Kidney (tissue), 22 donors: Measurements from ENCODE around the gene TRAP1. TPM values are rescaled to one million over a fixed set of nuclear protein-coding genes. Genes with fewer than 3 reads are reported as not detected.

Experiments used
- DNase-seq, 5 donors: peaks; one replicate each; pipeline ENCODE4 v3.0.0-alpha.2; 2013 to 2020
- FAIRE-seq: peaks from 2 replicates; lab custom pipeline; 2012; peaks lifted over from hg19 to GRCh38; lab: Jason Lieb, UNC
- H3K27ac ChIP-seq, 2 donors: one replicate each; pipeline ENCODE4 v1.7.0; 2013; ENCODE audit warnings: low read depth in 2 of 2, low read length in 2 of 2, inconsistent platforms in 1 of 2
- H3K27me3 ChIP-seq: one replicate; pipeline ENCODE4 v1.7.1; 2013; ENCODE audit warnings: low read length, inconsistent platforms; ENCODE audit not compliant: control insufficient read depth, insufficient read depth
- H3K36me3 ChIP-seq, 3 donors: one replicate each; pipeline versions ENCODE4 v1.7.0 to v1.7.1; 2013; ENCODE audit warnings: low read length in 3 of 3, control low read depth in 1 of 3, inconsistent platforms in 1 of 3; ENCODE audit not compliant: insufficient read depth in 3 of 3, control insufficient read depth in 2 of 3
- H3K4me1 ChIP-seq, 3 donors: one replicate each; pipeline versions ENCODE4 v1.7.0 to v1.7.1; 2013; ENCODE audit warnings: low read length in 3 of 3, inconsistent platforms in 1 of 3, low read depth in 1 of 3; ENCODE audit not compliant: control insufficient read depth in 2 of 3, insufficient read depth in 2 of 3
- H3K4me3 ChIP-seq, 3 donors: one replicate each; pipeline versions ENCODE4 v1.7.0 to v1.8.1; 2013; ENCODE audit warnings: low read length in 3 of 3, control low read depth in 1 of 3, inconsistent platforms in 1 of 3
- H3K9ac ChIP-seq, 3 donors: one replicate each; pipeline versions ENCODE4 v1.7.0 to v1.7.1; 2013; ENCODE audit warnings: low read length in 3 of 3, control low read depth in 1 of 3, inconsistent platforms in 1 of 3
- H3K9me3 ChIP-seq, 3 donors: one replicate each; pipeline versions ENCODE4 v1.7.0 to v1.7.1; 2013; ENCODE audit warnings: low read length in 3 of 3, control low read depth in 1 of 3, inconsistent platforms in 1 of 3; ENCODE audit not compliant: control insufficient read depth in 2 of 3, insufficient read depth in 1 of 3
- intact Hi-C: fragments of 100-400 bp; cut with DNase I; formaldehyde crosslinking; loops from one replicate; pipeline ENCODE4 v1.11.1; 2022
- long read RNA-seq, 10 donors: library from polyadenylated mRNA in 1 of 10; unstranded in 1 of 10; transcript quantifications; one replicate each; pipeline ENCODE4 v2.0.0 and lab custom pipeline, GENCODE V29; 2021 to 2026
- polyA plus RNA-seq: library from polyadenylated mRNA; stranded (reverse); fragments of 350-450 nt; fragmentation: Illumina TruSeq; extraction: RNeasy Lipid Tissue Mini Kit (QIAGEN cat#74804); gene quantifications from one replicate; pipeline ENCODE4 v1.2.3, GENCODE V29; 2014; ENCODE audit warnings: low read depth, low replicate concordance; ENCODE audit not compliant: insufficient read depth
- total RNA-seq: library from RNA; stranded (reverse); fragmentation: NEBNext Ultra II Directional; extraction: Animal tissue kit (Norgen Biotek cat#: 25700); gene quantifications from one replicate; pipeline ENCODE4 v1.2.1, GENCODE V29; 2021
- TF ChIP-seq, protein P1 (sequence below): IDR thresholded peaks from 3 replicates; pipeline ENCODE4 v1.5.1; 2012; ENCODE audit warnings: mild to moderate bottlenecking, moderate library complexity, borderline replicate concordance; ENCODE audit not compliant: insufficient read depth; ENCODE audit errors: extremely low read depth
- donor health status: control.
- donor health status: control.
- donor health status: control.
- donor health status: control.
- donor health status: control.
- donor health status: DM: yes; HTN: yes; CAD: no.
- donor health status: Normal renal cell carcinoma (clear cell type).

TRAP1 gene
- total RNA-seq (86.3 TPM), polyA plus RNA-seq (88.8 TPM)
- long read RNA-seq, donor 1, transcript TRAP1-201 (18 exons, 2,296 nt), result major isoform, 18 of 28 reads
- long read RNA-seq, donor 1, transcript TRAP1-210 (3 exons, 547 nt), result minor isoform, 8 of 28 reads
- long read RNA-seq, donor 1, partial matches to known transcripts, result 0 of 28 reads
- long read RNA-seq, donor 1, other reads (novel, unspliced or antisense), result 0 of 28 reads
- long read RNA-seq, donor 2, transcript TRAP1-201 (18 exons, 2,296 nt), result major isoform, 20 of 32 reads
- long read RNA-seq, donor 2, partial matches to known transcripts, result 10 of 32 reads
- long read RNA-seq, donor 2, other reads (novel, unspliced or antisense), result 0 of 32 reads
- long read RNA-seq, donor 3, transcript TRAP1-201 (18 exons, 2,296 nt), result major isoform, 28 of 58 reads
- long read RNA-seq, donor 3, partial matches to known transcripts, result 25 of 58 reads
- long read RNA-seq, donor 3, other reads (novel, unspliced or antisense), result 0 of 58 reads
- long read RNA-seq, donor 4, transcript TRAP1-201 (18 exons, 2,296 nt), result major isoform, 23 of 24 reads
- long read RNA-seq, donor 4, partial matches to known transcripts, result 0 of 24 reads
- long read RNA-seq, donor 4, other reads (novel, unspliced or antisense), result 0 of 24 reads
- long read RNA-seq, donor 5, partial matches to known transcripts, result 0 of 2 reads
- long read RNA-seq, donor 5, other reads (novel, unspliced or antisense), result 0 of 2 reads
- long read RNA-seq, donor 6, transcript TRAP1-201 (18 exons, 2,296 nt), result major isoform, 8 of 10 reads
- long read RNA-seq, donor 6, partial matches to known transcripts, result 0 of 10 reads
- long read RNA-seq, donor 6, other reads (novel, unspliced or antisense), result 0 of 10 reads
- long read RNA-seq, donor 7, transcript TRAP1-201 (18 exons, 2,296 nt), result major isoform, 91 of 122 reads
- long read RNA-seq, donor 7, partial matches to known transcripts, result 12 of 122 reads
- long read RNA-seq, donor 7, other reads (novel, unspliced or antisense), result 15 of 122 reads
- long read RNA-seq, donor 8, transcript TRAP1-201 (18 exons, 2,296 nt), result major isoform, 19 of 27 reads
- long read RNA-seq, donor 8, partial matches to known transcripts, result 8 of 27 reads
- long read RNA-seq, donor 8, other reads (novel, unspliced or antisense), result 0 of 27 reads
- long read RNA-seq, donor 9, transcript TRAP1-201 (18 exons, 2,296 nt), result major isoform, 6 of 7 reads
- long read RNA-seq, donor 9, partial matches to known transcripts, result 0 of 7 reads
- long read RNA-seq, donor 9, other reads (novel, unspliced or antisense), result 0 of 7 reads
- long read RNA-seq, donor 10, transcript TRAP1-201 (18 exons, 2,296 nt), result major isoform, 16 of 19 reads
- long read RNA-seq, donor 10, partial matches to known transcripts, result 0 of 19 reads
- long read RNA-seq, donor 10, other reads (novel, unspliced or antisense), result 0 of 19 reads

DNA sequence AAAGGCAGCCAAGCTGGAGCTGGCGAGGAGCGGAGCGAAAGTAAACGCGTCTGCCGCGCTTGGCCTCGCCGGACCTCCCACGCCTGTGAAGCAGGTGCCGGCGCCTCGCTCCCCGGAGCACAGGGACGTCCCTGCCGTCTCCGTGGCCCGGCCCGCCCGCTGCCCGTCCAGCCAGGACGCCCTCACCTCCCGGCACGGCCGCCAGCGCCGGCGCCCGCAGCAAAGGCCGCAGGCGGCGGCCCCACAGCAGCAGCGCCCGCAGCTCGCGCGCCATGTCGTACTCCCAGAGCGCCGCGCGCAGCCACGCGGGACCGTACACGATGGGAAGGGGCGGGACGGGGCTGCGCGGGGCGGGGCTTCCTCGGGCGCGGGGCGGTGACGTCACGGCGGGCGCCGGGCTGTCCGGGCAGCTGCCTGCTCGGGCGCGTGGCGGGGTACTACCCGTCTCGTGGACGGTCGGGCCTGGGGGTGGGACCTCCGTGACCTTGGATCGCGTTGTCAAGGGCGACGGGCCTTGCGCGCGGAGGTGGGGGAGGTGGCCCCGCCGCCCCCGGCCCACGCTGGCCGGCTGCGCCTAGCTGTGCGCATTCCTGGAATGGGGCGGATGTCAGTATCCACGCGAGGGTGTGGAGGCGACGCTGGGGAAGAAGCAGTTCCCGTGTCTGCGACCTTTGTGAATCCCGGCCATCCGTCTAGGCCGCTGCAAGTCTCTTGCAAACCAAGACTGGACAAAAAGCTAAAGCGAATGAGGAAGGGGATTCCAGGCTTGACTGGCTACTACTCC lies at the start of gene TRAP1:
TRAP1 (minus strand) TSS at position 290 of the 784 bp plus-strand sequence; CDS start at position 274, 16 bp downstream.
- TF ChIP-seq, protein P1, sequence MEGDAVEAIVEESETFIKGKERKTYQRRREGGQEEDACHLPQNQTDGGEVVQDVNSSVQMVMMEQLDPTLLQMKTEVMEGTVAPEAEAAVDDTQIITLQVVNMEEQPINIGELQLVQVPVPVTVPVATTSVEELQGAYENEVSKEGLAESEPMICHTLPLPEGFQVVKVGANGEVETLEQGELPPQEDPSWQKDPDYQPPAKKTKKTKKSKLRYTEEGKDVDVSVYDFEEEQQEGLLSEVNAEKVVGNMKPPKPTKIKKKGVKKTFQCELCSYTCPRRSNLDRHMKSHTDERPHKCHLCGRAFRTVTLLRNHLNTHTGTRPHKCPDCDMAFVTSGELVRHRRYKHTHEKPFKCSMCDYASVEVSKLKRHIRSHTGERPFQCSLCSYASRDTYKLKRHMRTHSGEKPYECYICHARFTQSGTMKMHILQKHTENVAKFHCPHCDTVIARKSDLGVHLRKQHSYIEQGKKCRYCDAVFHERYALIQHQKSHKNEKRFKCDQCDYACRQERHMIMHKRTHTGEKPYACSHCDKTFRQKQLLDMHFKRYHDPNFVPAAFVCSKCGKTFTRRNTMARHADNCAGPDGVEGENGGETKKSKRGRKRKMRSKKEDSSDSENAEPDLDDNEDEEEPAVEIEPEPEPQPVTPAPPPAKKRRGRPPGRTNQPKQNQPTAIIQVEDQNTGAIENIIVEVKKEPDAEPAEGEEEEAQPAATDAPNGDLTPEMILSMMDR, result no peak
- FAIRE-seq, result no peak
- peak within 1 kb of the TSS; percentile 82 to 93 (median 88) for H3K4me3 ChIP-seq
- H3K27me3 ChIP-seq, result no peaks in the 10 kb centered on the region
- peak within 1 kb of the TSS; percentile 69 to 92 (median 79) for H3K9ac ChIP-seq
- peaks cover 0 to 4% (median 0%) of the 10 kb centered on the region in 3 donors for H3K36me3 ChIP-seq
- intact Hi-C loops, result no loop called here
- peak; percentile 87 to 96 (median 93) for DNase-seq
- H3K4me1 ChIP-seq, result peaks cover 0 to 7% (median 5%) of the 10 kb centered on the region in 3 donors
- H3K9me3 ChIP-seq, result no peaks in the 10 kb centered on the region
- peak within 1 kb of the TSS; percentile 89 to 91 for H3K27ac ChIP-seq

DNA sequence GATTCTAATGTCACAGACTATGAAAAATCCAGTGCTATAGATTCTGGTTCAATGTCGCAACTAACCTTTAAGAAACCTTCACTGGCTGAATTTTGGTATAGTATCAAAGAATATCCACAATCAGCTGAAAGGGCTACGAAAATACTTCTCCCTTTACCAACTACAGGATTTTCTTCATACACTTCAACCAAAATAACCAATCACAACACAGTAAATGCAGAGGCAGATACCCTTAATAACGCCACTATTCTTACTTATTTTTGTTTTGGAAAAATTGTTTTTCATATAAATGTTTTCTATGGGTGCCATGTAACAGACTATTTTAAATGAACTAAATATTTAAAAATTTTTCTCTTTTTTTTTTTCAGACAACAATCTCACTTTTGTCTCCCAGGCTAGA lies 48.9 kb upstream of the TRAP1 start:
- Histone ChIP-seq H3K9ac (no peak overlapping the region), H3K27me3 (no peaks in the 10 kb centered on the region), H3K36me3 (peaks cover 6 to 45% (median 41%) of the 10 kb centered on the region in 3 donors), H3K27ac (no peak overlapping the region), H3K4me3 (no peak overlapping the region), H3K4me1 (no peaks in the 10 kb centered on the region), H3K9me3 (no peaks in the 10 kb centered on the region)
- DNase-seq (no peak), FAIRE-seq (no peak)
- TF ChIP-seq, protein P1, result no peak
- intact Hi-C loops, result no loop called here

DNA sequence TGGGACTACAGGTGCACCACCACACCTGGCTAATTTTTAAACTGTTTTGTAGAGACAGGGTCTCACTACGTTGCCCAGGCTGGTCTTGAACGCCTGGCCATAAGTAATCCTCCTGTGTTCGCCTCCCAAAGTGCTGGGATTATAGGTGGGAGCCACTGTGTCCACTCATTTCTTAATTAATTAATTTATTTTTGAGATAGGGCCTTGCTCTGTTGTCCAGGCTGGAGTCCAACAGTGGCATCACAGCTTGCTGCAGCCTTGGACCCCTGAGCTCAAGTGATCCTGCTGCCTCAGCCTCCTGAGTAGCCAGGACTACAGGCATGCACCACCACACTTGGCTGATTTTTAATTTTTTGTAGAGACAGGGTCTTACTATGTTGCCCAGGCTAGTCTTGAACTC lies 47.1 kb upstream of the TRAP1 start:
- no peak for DNase-seq
- TF ChIP-seq, protein P1, result no peak

More for the DNA sequence above, 47.1 kb upstream of the TRAP1 start:
- Histone ChIP-seq H3K4me1 (no peaks in the 10 kb centered on the region), H3K27ac (no peak overlapping the region), H3K27me3 (no peaks in the 10 kb centered on the region), H3K4me3 (no peak overlapping the region), H3K36me3 (peaks cover 6 to 34% (median 30%) of the 10 kb centered on the region in 3 donors), H3K9me3 (no peaks in the 10 kb centered on the region), H3K9ac (no peak overlapping the region)
- intact Hi-C loops, result no loop called here
- no peak for FAIRE-seq
